Testis (tissue), 2 donors: Measurements from ENCODE around the gene S100B.

Experiments used
- CTCF ChIP-seq, 3 experiments: fragments of 450-650 bp in 2 of 3; fragments of 200-600 bp in 1 of 3; sonication (generic) in 1 of 3; IDR thresholded peaks; one replicate each; pipeline ENCODE4 v1.5.1; 2016 to 2019; ENCODE audit warnings: antibody characterized with exemption in 3 of 3, mild to moderate bottlenecking in 2 of 3, moderate library complexity in 1 of 3
- POLR2A ChIP-seq: fragments of 450-650 bp; IDR thresholded peaks from one replicate; pipeline ENCODE4 v1.6.1; 2017; ENCODE audit warnings: antibody characterized with exemption, mild to moderate bottlenecking, moderate library complexity

GRCh38 chr21:46550116-46550941, 54.6 kb downstream of the S100B start:
- no peak for TF ChIP-seq CTCF (IDR thresholded peaks at IDR 0.05)
- TF ChIP-seq POLR2A = no peak
